Thyroid gland (tissue), 4 donors: ENCODE data around the gene HES4.

Source experiments
- CTCF ChIP-seq, 6 experiments: fragments of 200-600 bp in 3 of 6; fragments of 450-650 bp in 3 of 6; sonication (generic) in 3 of 6; IDR thresholded peaks; one replicate each; pipeline ENCODE4 v1.5.1; 2016 to 2019; ENCODE audit warnings: antibody characterized with exemption in 6 of 6, mild to moderate bottlenecking in 2 of 6, inconsistent platforms in 1 of 6, moderate library complexity in 1 of 6
- POLR2A ChIP-seq, 2 donors: fragments of 450-650 bp; IDR thresholded peaks; one replicate each; pipeline ENCODE4 v1.6.1; 2017; ENCODE audit warnings: antibody characterized with exemption in 2 of 2, mild to moderate bottlenecking in 2 of 2, moderate library complexity in 1 of 2

GRCh38 chr1:970242-970972, 29.5 kb downstream of the HES4 start:
- TF ChIP-seq CTCF (IDR thresholded peaks at IDR 0.05) (no peak), POLR2A (IDR thresholded peaks at IDR 0.05) (no peak)
